ENCODE data around the gene ABHD14A.

ABHD14A gene

DNA sequence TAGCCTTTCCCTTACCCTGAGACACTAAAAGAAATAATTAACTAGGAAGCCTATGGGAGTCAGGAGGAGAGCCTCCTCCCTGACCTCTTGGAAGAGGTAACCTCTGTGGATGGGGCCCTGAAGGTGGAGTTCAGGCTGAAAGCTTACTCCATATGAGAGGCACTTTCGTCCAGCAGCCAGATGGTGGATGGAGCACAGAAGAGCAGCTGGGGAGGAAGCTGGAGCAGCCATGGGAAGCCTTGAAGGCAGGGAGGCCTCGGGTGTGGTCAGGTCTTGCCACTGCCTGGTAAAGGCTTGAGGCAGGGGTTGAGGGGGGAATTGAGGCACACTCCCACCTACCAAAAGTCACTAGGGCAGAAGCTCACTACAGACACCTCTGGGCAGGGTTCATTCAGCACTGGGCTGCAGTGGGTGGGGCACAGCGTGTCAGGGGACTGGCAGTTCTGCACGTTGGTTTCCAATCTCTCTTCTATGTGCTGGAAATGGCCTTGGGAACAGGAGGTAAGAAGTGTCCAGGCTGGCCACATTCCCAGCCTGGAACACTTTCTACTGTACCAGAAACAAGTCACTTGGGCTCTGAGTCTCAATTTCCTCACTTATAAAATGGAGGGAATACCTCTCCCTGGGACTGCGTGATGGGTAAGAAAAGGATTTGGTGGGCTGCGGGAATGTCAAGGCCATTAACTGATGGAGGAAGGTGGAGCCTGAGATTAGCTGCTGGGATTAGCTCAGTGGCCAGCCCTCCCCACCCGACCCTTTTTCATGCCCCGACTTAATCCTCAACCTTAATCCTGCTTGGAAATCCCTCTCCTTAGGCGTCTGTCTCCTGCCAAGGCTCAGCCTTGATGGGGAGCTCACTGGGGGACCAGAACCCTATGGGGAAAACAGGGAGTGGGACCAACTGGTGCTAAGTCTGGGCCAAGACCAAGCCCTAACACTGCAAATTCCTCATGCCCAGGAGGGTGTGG, 13.0 kb upstream of the ABHD14A start:
- H3K27ac ChIP-seq: no peak overlapping the region
- TF ChIP-seq, protein P1, sequence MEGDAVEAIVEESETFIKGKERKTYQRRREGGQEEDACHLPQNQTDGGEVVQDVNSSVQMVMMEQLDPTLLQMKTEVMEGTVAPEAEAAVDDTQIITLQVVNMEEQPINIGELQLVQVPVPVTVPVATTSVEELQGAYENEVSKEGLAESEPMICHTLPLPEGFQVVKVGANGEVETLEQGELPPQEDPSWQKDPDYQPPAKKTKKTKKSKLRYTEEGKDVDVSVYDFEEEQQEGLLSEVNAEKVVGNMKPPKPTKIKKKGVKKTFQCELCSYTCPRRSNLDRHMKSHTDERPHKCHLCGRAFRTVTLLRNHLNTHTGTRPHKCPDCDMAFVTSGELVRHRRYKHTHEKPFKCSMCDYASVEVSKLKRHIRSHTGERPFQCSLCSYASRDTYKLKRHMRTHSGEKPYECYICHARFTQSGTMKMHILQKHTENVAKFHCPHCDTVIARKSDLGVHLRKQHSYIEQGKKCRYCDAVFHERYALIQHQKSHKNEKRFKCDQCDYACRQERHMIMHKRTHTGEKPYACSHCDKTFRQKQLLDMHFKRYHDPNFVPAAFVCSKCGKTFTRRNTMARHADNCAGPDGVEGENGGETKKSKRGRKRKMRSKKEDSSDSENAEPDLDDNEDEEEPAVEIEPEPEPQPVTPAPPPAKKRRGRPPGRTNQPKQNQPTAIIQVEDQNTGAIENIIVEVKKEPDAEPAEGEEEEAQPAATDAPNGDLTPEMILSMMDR (conservative IDR thresholded peaks at IDR 0.05): no peak

DNA sequence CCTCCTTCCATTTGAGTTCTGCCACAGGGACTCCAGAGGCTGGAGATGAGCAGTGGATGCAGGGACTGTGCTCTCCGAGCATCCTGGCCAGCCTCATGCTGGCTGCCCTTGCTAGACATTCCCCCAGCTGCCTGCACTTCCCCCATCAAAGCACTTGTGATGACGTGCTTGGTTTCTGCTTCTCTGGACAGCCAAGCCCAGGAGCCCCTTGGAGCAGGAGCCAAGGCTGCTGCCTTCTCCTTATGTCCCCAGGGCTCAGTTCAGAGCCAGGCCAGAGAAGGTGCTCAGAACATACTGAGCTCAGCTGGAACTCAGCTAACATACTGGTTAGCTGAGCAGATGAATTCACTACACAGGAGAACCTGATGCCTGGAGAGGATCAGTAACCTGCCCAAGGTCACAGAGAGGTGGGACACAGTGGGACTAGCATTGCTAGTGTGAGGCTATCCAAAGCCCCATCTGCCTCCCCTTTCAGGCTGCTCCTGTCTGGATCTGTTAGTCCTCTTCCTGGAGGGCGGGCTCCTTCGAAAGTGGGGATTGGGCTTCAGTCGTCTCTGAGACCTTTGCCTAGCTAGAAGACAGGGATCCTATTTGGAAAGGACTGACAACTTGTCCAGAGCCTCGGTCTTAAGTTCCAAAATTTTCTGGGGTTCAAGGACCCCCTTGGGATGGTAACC, 11.9 kb upstream of the ABHD14A start:
- no peak overlapping the region for H3K27ac ChIP-seq
- TF ChIP-seq, protein P1 (conservative IDR thresholded peaks at IDR 0.05): no peak

DNA sequence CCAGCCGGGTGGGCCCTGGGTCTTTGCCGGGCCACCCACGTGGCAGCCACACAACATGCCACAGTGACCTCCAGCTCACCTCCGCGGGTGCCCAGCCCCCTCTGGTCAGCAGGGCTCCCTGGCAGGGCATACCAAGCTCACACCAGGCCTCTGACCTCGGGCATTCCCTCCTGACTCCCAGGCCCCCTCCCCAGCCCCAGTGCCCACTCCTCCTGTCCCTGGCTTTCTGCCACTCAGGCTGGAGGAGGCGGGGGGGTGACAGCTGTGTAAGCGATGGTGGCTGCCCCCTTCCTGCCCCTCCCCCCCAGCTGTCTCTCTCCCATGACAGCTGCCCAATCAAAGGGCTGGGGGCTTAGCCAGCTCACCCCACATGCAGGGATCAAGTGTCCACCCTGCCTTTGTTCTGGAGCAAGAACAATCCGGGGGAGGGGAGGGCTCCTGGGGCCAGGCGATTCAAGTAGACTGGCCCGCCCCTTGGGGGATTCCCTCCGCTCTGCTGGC, 10.9 kb upstream of the ABHD14A start:
- H3K27ac ChIP-seq: no peak overlapping the region
- TF ChIP-seq, protein P1 (conservative IDR thresholded peaks at IDR 0.05): no peak

DNA sequence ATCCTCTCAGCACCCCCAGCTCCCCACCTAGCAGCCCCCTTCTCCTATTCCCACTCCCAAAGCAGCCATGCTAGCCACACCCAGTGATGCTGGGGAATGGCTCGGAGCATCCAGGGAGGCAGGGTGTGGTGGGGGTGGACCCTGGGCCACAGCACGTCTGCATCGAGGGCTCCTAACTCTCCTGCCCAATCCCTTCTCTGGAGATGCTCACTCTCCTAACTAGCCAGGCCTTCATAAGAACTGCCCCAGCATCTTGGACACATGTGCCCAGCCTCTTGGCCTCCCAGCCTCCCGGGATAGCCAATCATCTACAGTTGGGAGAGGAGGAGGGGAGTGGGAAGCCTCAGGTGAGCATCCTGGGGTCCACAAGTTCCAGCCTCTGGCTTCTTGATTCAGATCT, 10.3 kb upstream of the ABHD14A start:
- TF ChIP-seq, protein P1 (conservative IDR thresholded peaks at IDR 0.05): no peak
- no peak overlapping the region for H3K27ac ChIP-seq

DNA sequence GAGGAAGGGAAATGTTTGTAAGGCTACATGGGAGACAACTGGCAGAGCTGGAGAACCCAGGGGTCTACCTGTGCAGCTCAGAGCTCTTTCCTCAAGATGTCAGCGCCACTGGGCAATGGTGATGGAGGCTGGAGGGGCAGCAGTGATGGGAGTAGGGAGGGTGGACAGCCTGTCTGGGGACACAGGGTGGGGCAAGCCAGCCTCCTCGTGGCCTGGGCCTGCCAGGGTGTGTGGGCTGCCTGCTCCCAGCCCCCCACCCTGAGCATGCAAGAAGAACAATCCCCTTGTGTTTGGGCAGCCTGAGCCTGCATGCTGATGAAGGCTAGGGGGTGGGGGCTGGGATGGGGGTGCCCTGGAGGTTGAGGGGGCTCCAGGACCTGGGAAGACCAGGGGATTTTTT, 8.8 kb upstream of the ABHD14A start:
- H3K27ac ChIP-seq: no peak overlapping the region
- TF ChIP-seq, protein P1 (conservative IDR thresholded peaks at IDR 0.05): no peak

DNA sequence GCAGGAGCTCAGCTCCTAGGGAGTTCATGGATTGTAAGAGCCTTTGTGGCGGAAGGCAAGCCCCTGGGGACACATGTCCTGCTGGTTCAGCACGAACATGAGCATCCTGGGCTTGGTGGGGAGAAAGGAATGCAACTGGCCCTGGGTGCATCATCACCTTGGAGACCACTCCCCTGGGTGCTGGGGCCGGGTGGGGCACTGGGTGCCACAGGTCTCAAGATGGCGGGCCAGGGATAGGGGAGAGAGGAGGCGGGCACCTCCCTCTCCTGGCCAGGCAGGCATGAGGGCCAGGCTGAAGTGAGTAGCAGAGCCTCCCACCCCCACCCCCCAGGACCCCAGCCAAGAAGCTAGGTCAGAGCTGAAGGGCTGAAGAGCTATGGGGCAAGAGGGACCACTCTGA, 8.4 kb upstream of the ABHD14A start:
- TF ChIP-seq, protein P1 (conservative IDR thresholded peaks at IDR 0.05): no peak
- peak overlapping the region; percentile 90 for H3K27ac ChIP-seq

DNA sequence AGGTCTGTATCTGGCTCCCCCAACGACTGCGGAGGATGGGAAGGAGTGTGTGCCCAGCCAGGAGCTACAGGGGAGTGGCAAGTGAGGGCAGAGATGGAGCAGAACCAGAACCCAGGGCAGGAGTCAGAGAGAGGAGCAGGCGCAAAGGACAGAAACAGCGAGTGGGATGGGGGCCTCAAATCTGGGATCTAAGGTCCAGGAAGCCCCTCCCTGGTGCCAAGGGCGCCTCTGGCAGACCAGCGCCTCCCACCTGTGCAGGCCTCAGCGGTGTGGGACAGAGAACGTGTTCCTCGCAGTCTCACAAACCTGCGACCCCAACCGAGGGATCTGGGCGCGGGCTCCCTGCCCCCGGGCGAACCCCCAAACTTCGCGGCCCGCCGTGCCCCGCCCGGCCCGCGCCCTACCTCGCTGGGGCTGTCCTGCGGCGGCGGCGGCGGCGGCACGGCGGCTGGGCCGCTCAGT, 7.9 kb upstream of the ABHD14A start:
- TF ChIP-seq, protein P1 (conservative IDR thresholded peaks at IDR 0.05): no peak
- peak overlapping the region; percentile 90 for H3K27ac ChIP-seq
